Spleen (tissue), 7 donors: Measurements from ENCODE around the gene CAPNS2.

Experiments used
- POLR2A ChIP-seq, 3 donors: fragments of 450-650 bp; IDR thresholded peaks; one replicate each; pipeline ENCODE4 v1.5.1; 2017; ENCODE audit warnings: antibody characterized with exemption in 3 of 3, mild to moderate bottlenecking in 1 of 3
- TF ChIP-seq, protein P1 (sequence below), 11 experiments: fragments of 200-600 bp in 7 of 11; fragments of 450-650 bp in 4 of 11; sonication (generic) in 4 of 11; IDR thresholded peaks in 8 of 11; conservative IDR thresholded peaks in 3 of 11; 1 replicate in 7 of 11; 2 replicates in 4 of 11; pipeline versions ENCODE4 v1.4.0 to v1.8.0; 2016 to 2021; ENCODE audit warnings: antibody characterized with exemption in 11 of 11, inconsistent platforms in 4 of 11, mild to moderate bottlenecking in 1 of 11
- donor health status: DM: no; HTN: no; CAD: no; lungs with moderate emphysema.
- donor health status: DM: no; HTN: no; CAD: no.
- donor health status: DM: no; HTN: no; CAD: no.

DNA sequence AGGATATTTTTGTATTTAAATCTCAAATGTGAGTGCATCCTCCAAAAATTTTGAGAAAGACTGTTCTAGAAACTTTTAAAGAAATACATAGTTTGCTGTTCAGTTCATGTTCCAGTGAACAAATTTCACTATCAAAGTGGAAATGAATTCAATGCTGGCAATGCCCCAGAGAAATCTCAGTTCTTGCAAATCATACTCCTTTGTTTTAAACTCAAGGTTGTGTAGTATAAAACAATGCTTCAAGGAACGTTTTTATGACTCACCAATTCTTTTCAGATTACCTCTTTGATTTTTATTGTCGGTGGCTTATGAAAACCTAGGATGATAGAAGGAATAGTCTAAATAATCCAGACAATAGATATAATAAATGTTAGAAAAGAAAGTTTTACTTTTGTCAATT, 40.0 kb upstream of the CAPNS2 start:
- TF ChIP-seq, protein P1, sequence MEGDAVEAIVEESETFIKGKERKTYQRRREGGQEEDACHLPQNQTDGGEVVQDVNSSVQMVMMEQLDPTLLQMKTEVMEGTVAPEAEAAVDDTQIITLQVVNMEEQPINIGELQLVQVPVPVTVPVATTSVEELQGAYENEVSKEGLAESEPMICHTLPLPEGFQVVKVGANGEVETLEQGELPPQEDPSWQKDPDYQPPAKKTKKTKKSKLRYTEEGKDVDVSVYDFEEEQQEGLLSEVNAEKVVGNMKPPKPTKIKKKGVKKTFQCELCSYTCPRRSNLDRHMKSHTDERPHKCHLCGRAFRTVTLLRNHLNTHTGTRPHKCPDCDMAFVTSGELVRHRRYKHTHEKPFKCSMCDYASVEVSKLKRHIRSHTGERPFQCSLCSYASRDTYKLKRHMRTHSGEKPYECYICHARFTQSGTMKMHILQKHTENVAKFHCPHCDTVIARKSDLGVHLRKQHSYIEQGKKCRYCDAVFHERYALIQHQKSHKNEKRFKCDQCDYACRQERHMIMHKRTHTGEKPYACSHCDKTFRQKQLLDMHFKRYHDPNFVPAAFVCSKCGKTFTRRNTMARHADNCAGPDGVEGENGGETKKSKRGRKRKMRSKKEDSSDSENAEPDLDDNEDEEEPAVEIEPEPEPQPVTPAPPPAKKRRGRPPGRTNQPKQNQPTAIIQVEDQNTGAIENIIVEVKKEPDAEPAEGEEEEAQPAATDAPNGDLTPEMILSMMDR (IDR thresholded peaks at IDR 0.05 in 8 of 11, conservative IDR thresholded peaks at IDR 0.05 in 3 of 11) = no peak
- no peak for TF ChIP-seq POLR2A (IDR thresholded peaks at IDR 0.05)
